Measurements from ENCODE around the gene LMF2.

LMF2 gene

DNA sequence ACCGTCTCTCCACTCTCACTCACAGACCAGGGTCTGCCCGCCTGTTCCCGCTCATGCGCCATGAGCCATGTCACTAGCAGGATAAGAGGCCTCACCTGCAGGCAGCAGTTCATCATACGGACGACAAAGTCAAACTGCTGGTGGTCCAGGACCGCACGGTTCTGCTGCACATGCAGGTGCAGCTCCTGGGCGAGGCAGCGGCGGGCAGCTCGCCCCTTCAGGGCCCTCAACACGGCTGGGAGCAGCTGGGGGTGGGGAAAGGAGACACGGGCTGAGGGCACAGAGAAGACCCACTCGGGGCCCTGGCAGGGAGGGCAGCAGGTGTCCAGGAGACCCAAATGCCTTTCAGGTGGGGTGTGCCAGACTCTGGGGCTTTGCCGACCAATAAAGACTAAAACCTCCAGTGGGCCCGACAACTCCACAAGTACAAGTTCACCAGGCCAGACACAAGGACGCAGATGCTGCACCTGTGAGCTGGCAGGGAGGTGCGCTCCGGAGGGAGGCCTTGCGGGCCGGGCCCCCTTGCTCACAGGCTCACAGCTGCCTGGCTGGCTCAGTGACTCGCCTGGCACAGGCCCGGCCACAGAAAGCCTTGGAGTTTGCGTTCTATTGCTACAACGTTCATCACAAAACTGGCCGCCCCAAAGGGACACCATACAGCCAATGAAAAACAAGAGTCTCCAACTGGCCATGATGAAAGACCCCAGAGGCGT, 44.2 kb downstream of the LMF2 start:
- Histone ChIP-seq H3K79me2 (no peaks in the 10 kb centered on the region), H3K9me3 (ENCODE audit: control insufficient read depth, low read length) (no peaks in the 10 kb centered on the region), H3K4me3 (ENCODE audit: low read depth, low read length) (no peak overlapping the region), H3K36me3 (ENCODE audit: control insufficient read depth, insufficient read depth, low read length) (no peaks in the 10 kb centered on the region), H3K4me2 (ENCODE audit: low read length) (no peak overlapping the region), H2AFZ (no peak overlapping the region), H3K27ac (no peak overlapping the region), H3K9ac (no peak overlapping the region), H3K4me1 (no peaks in the 10 kb centered on the region), H3K27me3 (ENCODE audit: control insufficient read depth, insufficient read depth, low read length) (no peaks in the 10 kb centered on the region)
- no peak for TF ChIP-seq CTCF (IDR thresholded peaks at IDR 0.05)

- no peak for TF ChIP-seq CTCF (IDR thresholded peaks at IDR 0.05)
- Histone ChIP-seq H3K27me3 (ENCODE audit: control insufficient read depth, insufficient read depth, low read length) (no peaks in the 10 kb centered on the region), H3K36me3 (ENCODE audit: control insufficient read depth, insufficient read depth, low read length) (no peaks in the 10 kb centered on the region)
Observed at GRCh38 chr22:50461979-50462540, 45.4 kb downstream of the LMF2 start.

DNA sequence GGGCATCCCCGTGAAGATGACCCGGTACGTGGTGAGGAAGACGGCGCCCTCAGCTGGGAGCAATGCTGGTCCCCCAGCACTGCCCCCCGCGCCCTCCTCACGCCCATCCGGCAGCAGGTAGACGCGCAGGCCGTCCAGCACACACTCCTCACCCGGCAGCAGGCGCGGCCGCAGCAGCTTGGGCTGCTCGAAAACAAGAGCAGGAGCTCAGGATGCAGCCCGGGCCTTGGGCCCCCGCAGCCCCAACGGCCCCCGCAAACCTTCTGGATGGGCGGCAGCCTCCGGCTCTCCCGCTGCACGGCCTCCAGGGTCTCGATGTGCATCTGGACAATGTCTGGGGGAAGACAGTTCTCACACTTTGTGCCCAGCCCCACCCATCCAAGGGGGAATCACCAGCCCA, 46.0 kb downstream of the LMF2 start:
- Histone ChIP-seq H3K27ac (no peak overlapping the region), H3K27me3 (ENCODE audit: control insufficient read depth, insufficient read depth, low read length) (no peaks in the 10 kb centered on the region)
- no peak for TF ChIP-seq CTCF (IDR thresholded peaks at IDR 0.05)

More at GRCh38 chr22:50461979-50462540, 45.4 kb downstream of the LMF2 start:
- H3K79me2 ChIP-seq = no peaks in the 10 kb centered on the region
- H3K9me3 ChIP-seq (ENCODE audit: control insufficient read depth, low read length) = no peaks in the 10 kb centered on the region
- no peak overlapping the region for H2AFZ ChIP-seq
- no peak overlapping the region for H3K9ac ChIP-seq
- H3K4me3 ChIP-seq (ENCODE audit: low read depth, low read length) = no peak overlapping the region
- H3K4me1 ChIP-seq = no peaks in the 10 kb centered on the region
- H3K4me2 ChIP-seq (ENCODE audit: low read length) = no peak overlapping the region
- H3K27ac ChIP-seq = no peak overlapping the region

DNA sequence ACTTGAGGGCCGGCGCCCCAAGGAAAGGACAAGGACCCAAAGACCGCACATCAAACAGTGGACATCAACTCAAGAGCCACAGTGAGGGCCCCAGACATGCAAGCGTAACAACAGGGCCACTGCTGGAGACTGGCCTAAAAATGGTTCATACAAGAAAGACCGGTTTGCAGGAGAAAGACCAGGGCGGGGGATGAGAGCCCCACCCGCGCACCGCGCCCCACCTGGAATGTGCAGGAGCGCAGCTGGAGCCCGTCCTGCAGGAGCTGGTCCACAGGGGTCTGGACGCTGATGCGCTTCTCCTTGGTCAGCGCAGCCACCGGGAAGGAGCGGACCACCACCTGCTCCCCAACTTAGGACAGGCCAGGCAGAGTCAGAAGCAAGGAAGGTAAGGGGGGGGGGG, 46.6 kb downstream of the LMF2 start:
- Histone ChIP-seq H3K4me3 (ENCODE audit: low read depth, low read length) (no peak overlapping the region), H3K9ac (no peak overlapping the region), H3K79me2 (no peaks in the 10 kb centered on the region), H3K4me1 (no peaks in the 10 kb centered on the region), H3K36me3 (ENCODE audit: control insufficient read depth, insufficient read depth, low read length) (no peaks in the 10 kb centered on the region), H3K27ac (no peak overlapping the region), H3K4me2 (ENCODE audit: low read length) (no peak overlapping the region), H2AFZ (no peak overlapping the region), H3K27me3 (ENCODE audit: control insufficient read depth, insufficient read depth, low read length) (no peaks in the 10 kb centered on the region), H3K9me3 (ENCODE audit: control insufficient read depth, low read length) (no peaks in the 10 kb centered on the region)
- no peak for TF ChIP-seq CTCF (IDR thresholded peaks at IDR 0.05)

More for the DNA sequence above, 46.0 kb downstream of the LMF2 start:
- H3K4me3 ChIP-seq (ENCODE audit: low read depth, low read length) = no peak overlapping the region
- no peaks in the 10 kb centered on the region for H3K4me1 ChIP-seq
- H3K9ac ChIP-seq = no peak overlapping the region
- H3K4me2 ChIP-seq (ENCODE audit: low read length) = no peak overlapping the region
- no peaks in the 10 kb centered on the region for H3K36me3 ChIP-seq (ENCODE audit: control insufficient read depth, insufficient read depth, low read length)
- H2AFZ ChIP-seq = no peak overlapping the region
- no peaks in the 10 kb centered on the region for H3K9me3 ChIP-seq (ENCODE audit: control insufficient read depth, low read length)
- no peaks in the 10 kb centered on the region for H3K79me2 ChIP-seq

Measured in parathyroid adenoma (tissue), 2 donors.